ENCODE data around the gene DDX51.
"Not testable (repeated sequence)": the region's sequence is repeated elsewhere in the genome, so short reads cannot be mapped to it uniquely, and the experiment has no call there.

The DDX51 gene

DNA sequence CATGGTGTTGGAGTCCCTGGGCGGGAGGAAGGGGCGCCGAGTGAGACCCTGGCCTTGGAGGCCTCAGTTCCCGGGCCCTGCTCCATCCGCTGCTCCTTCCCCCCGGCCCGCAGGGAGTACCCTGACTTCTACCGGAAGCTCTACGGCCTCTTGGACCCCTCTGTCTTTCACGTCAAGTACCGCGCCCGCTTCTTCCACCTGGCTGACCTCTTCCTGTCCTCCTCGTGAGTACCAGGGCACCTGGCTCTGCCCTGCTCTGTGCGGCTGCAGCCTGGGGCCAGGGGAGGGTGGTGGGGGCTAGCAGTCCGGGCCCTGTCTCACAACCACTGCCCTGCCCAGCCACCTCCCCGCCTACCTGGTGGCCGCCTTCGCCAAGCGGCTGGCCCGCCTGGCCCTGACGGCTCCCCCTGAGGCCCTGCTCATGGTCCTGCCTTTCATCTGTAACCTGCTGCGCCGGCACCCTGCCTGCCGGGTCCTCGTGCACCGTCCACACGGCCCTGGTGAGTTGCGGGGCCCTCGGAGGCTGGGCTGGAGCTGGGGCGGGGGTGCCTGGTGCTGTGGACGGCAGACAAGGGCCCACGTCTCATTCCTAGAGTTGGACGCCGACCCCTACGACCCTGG, 7.1 kb upstream of the DDX51 start:
- H3K23ac ChIP-seq (ENCODE audit: low read depth, low read length, poor library complexity) = peak overlapping the region; percentile 43
- H2BK120ac ChIP-seq (ENCODE audit: low read depth, low read length) = no peak overlapping the region
- H4K91ac ChIP-seq (ENCODE audit: low read depth, low read length, poor library complexity) = no peak overlapping the region
- no peak overlapping the region for H3K18ac ChIP-seq (ENCODE audit: low read length)
- H2AFZ ChIP-seq (ENCODE audit: low read length) = no peak overlapping the region
- H2BK5ac ChIP-seq (ENCODE audit: low read length) = no peak overlapping the region
- H3K14ac ChIP-seq (ENCODE audit: low read length) = no peak overlapping the region
- peaks cover 11% of the 10 kb centered on the region for H3K79me1 ChIP-seq (ENCODE audit: low read depth, low read length)
- no peak overlapping the region for H3K4me3 ChIP-seq (ENCODE audit: low read length in 2 of 2)
- peaks cover 6 to 9% of the 10 kb centered on the region in 2 donors for H3K4me1 ChIP-seq (ENCODE audit: control insufficient read depth in 2 of 2, insufficient read depth in 1 of 2, low read depth in 1 of 2, low read length in 2 of 2)
- H3K9ac ChIP-seq (ENCODE audit: low read depth, low read length, poor library complexity) = no peak overlapping the region
- no peak overlapping the region for H3K27ac ChIP-seq (replicated peaks; ENCODE audit: low read length)
- H2BK15ac ChIP-seq (ENCODE audit: low read length) = no peak overlapping the region
- peaks cover 23 to 36% of the 10 kb centered on the region in 2 donors for H3K36me3 ChIP-seq (replicated peaks in 1 of 2; ENCODE audit: control insufficient read depth in 2 of 2, insufficient read depth in 2 of 2, low read length in 2 of 2)
- no peaks in the 10 kb centered on the region for H3K27me3 ChIP-seq (ENCODE audit: control insufficient read depth in 3 of 3, insufficient read depth in 3 of 3, low read depth in 1 of 3, low read length in 3 of 3)
- H3K4ac ChIP-seq (ENCODE audit: low read length) = no peak overlapping the region
- no peak overlapping the region for H3K4me2 ChIP-seq (ENCODE audit: insufficient read depth, low read length, poor library complexity, severe bottlenecking)
- H2AK5ac ChIP-seq (ENCODE audit: low read depth, low read length) = no peak overlapping the region
- no peak overlapping the region for H2BK12ac ChIP-seq (ENCODE audit: low read length)
- H3K9me3 ChIP-seq (replicated peaks in 1 of 2; ENCODE audit: control insufficient read depth in 2 of 2, insufficient read depth in 1 of 2, low read depth in 1 of 2, low read length in 2 of 2) = peaks cover 3 to 7% of the 10 kb centered on the region in 2 donors
- no CpG with 5 or more reads among the region's 36 CpGs for WGBS, 2 donors (ENCODE audit: extremely low coverage in 2 of 2, insufficient read length in 2 of 2, insufficient replicate concordance in 1 of 2)
- no peak for DNase-seq (ENCODE audit: low spot score)
- no peak overlapping the region for H4K8ac ChIP-seq (ENCODE audit: low read depth, low read length)

DNA sequence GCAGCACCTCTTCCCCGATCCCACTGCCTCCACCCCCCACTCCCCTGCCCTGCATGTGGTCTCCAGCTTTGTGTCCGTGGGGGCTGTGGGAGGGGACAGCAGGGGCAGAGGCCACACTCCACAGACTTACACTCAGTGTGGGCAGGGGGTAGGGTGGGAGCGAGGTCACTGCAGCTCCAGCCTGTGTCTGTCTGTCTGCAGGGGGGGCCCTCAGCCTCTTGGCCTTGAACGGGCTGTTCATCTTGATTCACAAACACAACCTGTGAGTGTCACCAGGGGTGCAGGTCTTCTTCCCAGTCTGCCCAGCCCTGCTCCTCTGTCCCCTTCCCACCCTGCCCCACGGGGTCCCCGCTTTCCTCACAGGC, 6.6 kb upstream of the DDX51 start:
- peaks cover 18 to 40% of the 10 kb centered on the region in 2 donors for H3K36me3 ChIP-seq (replicated peaks in 1 of 2; ENCODE audit: control insufficient read depth in 2 of 2, insufficient read depth in 2 of 2, low read length in 2 of 2)
- H3K4ac ChIP-seq (ENCODE audit: low read length) = no peak overlapping the region
- H3K4me2 ChIP-seq (ENCODE audit: insufficient read depth, low read length, poor library complexity, severe bottlenecking) = no peak overlapping the region
- H3K79me1 ChIP-seq (ENCODE audit: low read depth, low read length) = peaks cover 11% of the 10 kb centered on the region
- no peak overlapping the region for H2BK15ac ChIP-seq (ENCODE audit: low read length)
- H2BK5ac ChIP-seq (ENCODE audit: low read length) = no peak overlapping the region
- H3K14ac ChIP-seq (ENCODE audit: low read length) = no peak overlapping the region
- H2BK12ac ChIP-seq (ENCODE audit: low read length) = no peak overlapping the region
- no peak overlapping the region for H2AFZ ChIP-seq (ENCODE audit: low read length)
- no peak overlapping the region for H4K8ac ChIP-seq (ENCODE audit: low read depth, low read length)
- H3K23ac ChIP-seq (ENCODE audit: low read depth, low read length, poor library complexity) = no peak overlapping the region
- H3K27me3 ChIP-seq (ENCODE audit: control insufficient read depth in 3 of 3, insufficient read depth in 3 of 3, low read depth in 1 of 3, low read length in 3 of 3) = no peaks in the 10 kb centered on the region
- no peak overlapping the region for H3K4me3 ChIP-seq (ENCODE audit: low read length in 2 of 2)
- H3K4me1 ChIP-seq (ENCODE audit: control insufficient read depth in 2 of 2, insufficient read depth in 1 of 2, low read depth in 1 of 2, low read length in 2 of 2) = peaks cover 6% of the 10 kb centered on the region in 2 donors
- H2AK5ac ChIP-seq (ENCODE audit: low read depth, low read length) = no peak overlapping the region
- H4K91ac ChIP-seq (ENCODE audit: low read depth, low read length, poor library complexity) = no peak overlapping the region
- DNase-seq (ENCODE audit: low spot score) = no peak
- WGBS, 2 donors (ENCODE audit: extremely low coverage in 2 of 2, insufficient read length in 2 of 2, insufficient replicate concordance in 1 of 2) = no CpG with 5 or more reads among the region's 6 CpGs
- no peak overlapping the region for H2BK120ac ChIP-seq (ENCODE audit: low read depth, low read length)
- H3K27ac ChIP-seq (replicated peaks; ENCODE audit: low read length) = no peak overlapping the region
- H3K9me3 ChIP-seq (replicated peaks in 1 of 2; ENCODE audit: control insufficient read depth in 2 of 2, insufficient read depth in 1 of 2, low read depth in 1 of 2, low read length in 2 of 2) = peaks cover 2 to 3% of the 10 kb centered on the region in 2 donors
- no peak overlapping the region for H3K18ac ChIP-seq (ENCODE audit: low read length)
- no peak overlapping the region for H3K9ac ChIP-seq (ENCODE audit: low read depth, low read length, poor library complexity)

DNA sequence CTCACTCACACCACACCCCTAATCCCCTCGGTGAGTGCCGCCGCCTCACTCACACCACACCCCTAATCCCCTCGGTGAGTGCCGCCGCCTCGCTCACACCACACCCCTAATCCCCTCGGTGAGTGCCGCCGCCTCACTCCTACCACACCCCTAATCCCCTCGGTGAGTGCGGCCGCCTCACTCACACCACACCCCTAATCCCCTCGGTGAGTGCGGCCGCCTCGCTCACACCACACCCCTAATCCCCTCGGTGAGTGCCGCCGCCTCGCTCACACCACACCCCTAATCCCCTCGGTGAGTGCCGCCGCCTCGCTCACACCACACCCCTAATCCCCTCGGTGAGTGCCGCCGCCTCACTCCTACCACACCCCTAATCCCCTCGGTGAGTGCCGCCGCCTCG, 5.4 kb upstream of the DDX51 start:
- not testable (repeated sequence) for H2AK5ac ChIP-seq (ENCODE audit: low read depth, low read length); H3K4me3 ChIP-seq (ENCODE audit: low read length in 2 of 2); H3K4ac ChIP-seq (ENCODE audit: low read length); H3K27ac ChIP-seq (replicated peaks; ENCODE audit: low read length); H4K91ac ChIP-seq (ENCODE audit: low read depth, low read length, poor library complexity); H3K14ac ChIP-seq (ENCODE audit: low read length); H3K9me3 ChIP-seq (replicated peaks in 1 of 2; ENCODE audit: control insufficient read depth in 2 of 2, insufficient read depth in 1 of 2, low read depth in 1 of 2, low read length in 2 of 2); H2BK15ac ChIP-seq (ENCODE audit: low read length); H3K9ac ChIP-seq (ENCODE audit: low read depth, low read length, poor library complexity); H4K8ac ChIP-seq (ENCODE audit: low read depth, low read length); H3K4me2 ChIP-seq (ENCODE audit: insufficient read depth, low read length, poor library complexity, severe bottlenecking); DNase-seq (ENCODE audit: low spot score); H2BK120ac ChIP-seq (ENCODE audit: low read depth, low read length); H3K27me3 ChIP-seq (ENCODE audit: control insufficient read depth in 3 of 3, insufficient read depth in 3 of 3, low read depth in 1 of 3, low read length in 3 of 3); H2BK12ac ChIP-seq (ENCODE audit: low read length); H2AFZ ChIP-seq (ENCODE audit: low read length); H3K18ac ChIP-seq (ENCODE audit: low read length); H2BK5ac ChIP-seq (ENCODE audit: low read length)
- WGBS, 2 donors (ENCODE audit: extremely low coverage in 2 of 2, insufficient read length in 2 of 2, insufficient replicate concordance in 1 of 2) = no CpG with 5 or more reads among the region's 32 CpGs
- Histone ChIP-seq H3K36me3 (replicated peaks in 1 of 2; ENCODE audit: control insufficient read depth in 2 of 2, insufficient read depth in 2 of 2, low read length in 2 of 2) (peaks cover 14 to 45% of the 10 kb centered on the region in 2 donors), H3K4me1 (ENCODE audit: control insufficient read depth in 2 of 2, insufficient read depth in 1 of 2, low read depth in 1 of 2, low read length in 2 of 2) (peaks cover 11 to 12% of the 10 kb centered on the region in 2 donors), H3K23ac (ENCODE audit: low read depth, low read length, poor library complexity) (peak overlapping the region; percentile 22), H3K79me1 (ENCODE audit: low read depth, low read length) (peaks cover 18% of the 10 kb centered on the region)

DNA sequence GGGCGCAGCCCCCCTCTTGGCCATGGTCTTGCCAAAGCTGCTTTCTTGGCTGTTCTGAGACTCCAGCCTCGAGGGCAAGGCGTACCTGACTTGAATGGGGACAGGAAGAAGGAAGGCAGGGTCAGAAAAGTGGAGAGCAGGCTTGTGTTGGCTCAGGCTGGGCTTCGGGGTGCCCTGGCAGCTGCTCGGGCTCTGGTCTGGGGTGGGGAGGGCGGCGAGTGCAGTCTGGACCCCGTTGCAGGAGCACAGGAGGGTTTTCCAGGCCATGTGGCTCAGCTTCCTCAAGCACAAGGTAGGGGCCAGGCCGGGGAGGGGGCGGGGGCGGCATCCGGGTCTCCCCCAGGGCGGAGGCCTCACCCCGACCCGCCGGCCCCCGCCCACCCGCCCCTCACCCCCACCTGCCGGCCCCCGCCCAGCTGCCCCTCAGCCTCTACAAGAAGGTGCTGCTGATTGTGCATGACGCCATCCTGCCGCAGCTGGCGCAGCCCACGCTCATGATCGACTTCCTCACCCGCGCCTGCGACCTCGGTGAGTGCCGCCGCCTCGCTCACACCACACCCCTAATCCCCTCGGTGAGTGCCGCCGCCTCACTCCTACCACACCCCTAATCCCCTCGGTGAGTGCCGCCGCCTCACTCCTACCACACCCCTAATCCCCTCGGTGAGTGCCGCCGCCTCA, 4.4 kb upstream of the DDX51 start:
- H3K4ac ChIP-seq (ENCODE audit: low read length) = no peak overlapping the region
- H3K79me1 ChIP-seq (ENCODE audit: low read depth, low read length) = peaks cover 21% of the 10 kb centered on the region
- H3K14ac ChIP-seq (ENCODE audit: low read length) = no peak overlapping the region
- no peak overlapping the region for H2BK12ac ChIP-seq (ENCODE audit: low read length)
- no peak overlapping the region for H3K23ac ChIP-seq (ENCODE audit: low read depth, low read length, poor library complexity)
- H3K4me1 ChIP-seq (ENCODE audit: control insufficient read depth in 2 of 2, insufficient read depth in 1 of 2, low read depth in 1 of 2, low read length in 2 of 2) = peaks cover 5 to 6% of the 10 kb centered on the region in 2 donors
- no peak overlapping the region for H2BK120ac ChIP-seq (ENCODE audit: low read depth, low read length)
- H3K36me3 ChIP-seq (replicated peaks in 1 of 2; ENCODE audit: control insufficient read depth in 2 of 2, insufficient read depth in 2 of 2, low read length in 2 of 2) = peaks cover 14 to 45% of the 10 kb centered on the region in 2 donors
- H2AFZ ChIP-seq (ENCODE audit: low read length) = no peak overlapping the region
- no peak for DNase-seq (ENCODE audit: low spot score)
- no peak overlapping the region for H2BK5ac ChIP-seq (ENCODE audit: low read length)
- H4K8ac ChIP-seq (ENCODE audit: low read depth, low read length) = no peak overlapping the region
- H3K27ac ChIP-seq (replicated peaks; ENCODE audit: low read length) = no peak overlapping the region
- H3K27me3 ChIP-seq (ENCODE audit: control insufficient read depth in 3 of 3, insufficient read depth in 3 of 3, low read depth in 1 of 3, low read length in 3 of 3) = no peaks in the 10 kb centered on the region
- WGBS, 2 donors (ENCODE audit: extremely low coverage in 2 of 2, insufficient read length in 2 of 2, insufficient replicate concordance in 1 of 2) = no CpG with 5 or more reads among the region's 41 CpGs
- no peak overlapping the region for H3K18ac ChIP-seq (ENCODE audit: low read length)
- H2BK15ac ChIP-seq (ENCODE audit: low read length) = no peak overlapping the region
- H3K9ac ChIP-seq (ENCODE audit: low read depth, low read length, poor library complexity) = no peak overlapping the region
- peaks cover 0 to 3% of the 10 kb centered on the region in 2 donors for H3K9me3 ChIP-seq (replicated peaks in 1 of 2; ENCODE audit: control insufficient read depth in 2 of 2, insufficient read depth in 1 of 2, low read depth in 1 of 2, low read length in 2 of 2)
- H4K91ac ChIP-seq (ENCODE audit: low read depth, low read length, poor library complexity) = no peak overlapping the region
- H3K4me2 ChIP-seq (ENCODE audit: insufficient read depth, low read length, poor library complexity, severe bottlenecking) = no peak overlapping the region
- H2AK5ac ChIP-seq (ENCODE audit: low read depth, low read length) = no peak overlapping the region
- H3K4me3 ChIP-seq (ENCODE audit: low read length in 2 of 2) = no peak overlapping the region
